Osteocyte (in vitro differentiated cells): Measurements from ENCODE around the gene C7orf25. TPM values are rescaled to one million over a fixed set of nuclear protein-coding genes. Genes with fewer than 3 reads are reported as not detected.

Source experiments
- DNase-seq: peaks from one replicate; pipeline ENCODE4 v3.0.0; 2021; ENCODE audit warnings: mixed read lengths; ENCODE audit not compliant: unreplicated experiment; ENCODE audit errors: extremely low spot score
- H3K27ac Mint-ChIP-seq: one replicate; pipeline ENCODE4 v1.8.0; 2021; ENCODE audit warnings: mild to moderate bottlenecking, mixed read lengths; ENCODE audit not compliant: unreplicated experiment
- H3K27me3 Mint-ChIP-seq: one replicate; pipeline ENCODE4 v1.8.0; 2021; ENCODE audit warnings: mixed read lengths; ENCODE audit not compliant: unreplicated experiment
- H3K36me3 Mint-ChIP-seq: one replicate; pipeline ENCODE4 v1.8.0; 2021; ENCODE audit warnings: mixed read lengths; ENCODE audit not compliant: unreplicated experiment
- H3K4me1 Mint-ChIP-seq: one replicate; pipeline ENCODE4 v1.8.0; 2021; ENCODE audit warnings: mixed read lengths; ENCODE audit not compliant: unreplicated experiment
- H3K4me3 Mint-ChIP-seq: one replicate; pipeline ENCODE4 v1.8.0; 2021; ENCODE audit warnings: mild to moderate bottlenecking, moderate library complexity, mixed read lengths; ENCODE audit not compliant: unreplicated experiment
- H3K9me3 Mint-ChIP-seq: one replicate; pipeline ENCODE4 v1.8.0; 2021; ENCODE audit warnings: mixed read lengths; ENCODE audit not compliant: unreplicated experiment
- CTCF ChIP-seq: fragments of 200-600 bp; sonication (generic); IDR thresholded peaks from 2 replicates; pipeline ENCODE4 v1.5.0; 2021; ENCODE audit warnings: antibody characterized with exemption, mild to moderate bottlenecking, moderate library complexity
- total RNA-seq: library from RNA; stranded (reverse); gene quantifications from 2 replicates; pipeline ENCODE4 v1.2.1, GENCODE V29; 2021

The C7orf25 gene
- total RNA-seq, 1 donor from 2014 or later: 9.9 TPM

DNA sequence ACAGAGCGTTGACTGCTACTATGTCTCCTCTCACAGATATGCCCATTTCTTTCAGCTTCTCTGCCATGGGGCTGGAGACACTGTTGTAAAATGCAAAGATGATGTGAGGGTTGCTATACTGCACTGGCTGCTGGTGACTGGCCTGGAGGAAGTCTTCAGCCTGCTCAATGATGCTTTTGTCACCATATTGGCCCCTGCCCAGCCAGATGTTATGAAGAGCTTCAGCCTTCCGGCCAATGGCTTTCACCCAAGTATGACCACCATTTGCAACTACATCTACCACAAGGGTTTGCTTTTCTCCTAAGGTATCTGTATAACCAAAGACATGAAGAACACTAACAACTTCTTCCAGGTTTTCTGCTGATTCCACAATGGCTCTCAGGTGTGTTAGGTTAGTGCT lies 1.6 kb downstream of the C7orf25 start:
- TF ChIP-seq CTCF: no peak
- no peak for DNase-seq
- Mint-ChIP-seq H3K9me3 (no peaks in the 10 kb centered on the region), H3K27ac (no peak overlapping the region), H3K27me3 (no peaks in the 10 kb centered on the region), H3K4me1 (peaks cover 32% of the 10 kb centered on the region), H3K4me3 (no peak overlapping the region), H3K36me3 (peaks cover 18% of the 10 kb centered on the region)

GRCh38 chr7:42907316-42907715 lies 4.6 kb downstream of the C7orf25 start:
- TF ChIP-seq CTCF: no peak
- no peak overlapping the region for H3K4me3 Mint-ChIP-seq
- peaks cover 23% of the 10 kb centered on the region for H3K4me1 Mint-ChIP-seq
- no peak for DNase-seq
- H3K36me3 Mint-ChIP-seq: peaks cover 9% of the 10 kb centered on the region
- H3K27ac Mint-ChIP-seq: peak overlapping the region; percentile 5
- no peaks in the 10 kb centered on the region for H3K9me3 Mint-ChIP-seq
- peaks cover 3% of the 10 kb centered on the region for H3K27me3 Mint-ChIP-seq

GRCh38 chr7:42906181-42906580 lies 5.7 kb downstream of the C7orf25 start:
- Mint-ChIP-seq H3K27ac (no peak overlapping the region), H3K27me3 (peaks cover 3% of the 10 kb centered on the region), H3K36me3 (peaks cover 9% of the 10 kb centered on the region), H3K4me1 (peaks cover 18% of the 10 kb centered on the region), H3K4me3 (no peak overlapping the region), H3K9me3 (no peaks in the 10 kb centered on the region)
- DNase-seq: no peak
- TF ChIP-seq CTCF: no peak

- peaks cover 2% of the 10 kb centered on the region for H3K4me1 Mint-ChIP-seq
- no peaks in the 10 kb centered on the region for H3K9me3 Mint-ChIP-seq
- no peak overlapping the region for H3K27ac Mint-ChIP-seq
- no peak for DNase-seq
- no peaks in the 10 kb centered on the region for H3K36me3 Mint-ChIP-seq
- no peak for TF ChIP-seq CTCF
- no peak overlapping the region for H3K4me3 Mint-ChIP-seq
- H3K27me3 Mint-ChIP-seq: peaks cover 4% of the 10 kb centered on the region
Observed at GRCh38 chr7:42902331-42902730, 9.5 kb downstream of the C7orf25 start.

GRCh38 chr7:42900842-42901241 lies 11.0 kb downstream of the C7orf25 start:
- no peak overlapping the region for H3K27ac Mint-ChIP-seq
- no peak overlapping the region for H3K4me3 Mint-ChIP-seq
- TF ChIP-seq CTCF: no peak
- no peaks in the 10 kb centered on the region for H3K9me3 Mint-ChIP-seq
- H3K4me1 Mint-ChIP-seq: no peaks in the 10 kb centered on the region
- peaks cover 17% of the 10 kb centered on the region for H3K27me3 Mint-ChIP-seq
- H3K36me3 Mint-ChIP-seq: no peaks in the 10 kb centered on the region
- no peak for DNase-seq
